GM19025 (cell line): ENCODE results near the gene DDX24.
A peak's percentile ranks its signal among the peaks of the same experiment; 100 is the strongest.

ENCODE experiments used
- ATAC-seq: cut with Tn5 transposase; IDR thresholded peaks from one replicate; pipeline ENCODE4 v1.9.1; 2021; ENCODE audit warnings: mild to moderate bottlenecking, low read depth, moderate library complexity; ENCODE audit not compliant: unreplicated experiment

Gene DDX24

GRCh38 chr14:94034886-94035285 lies 46.1 kb downstream of the DDX24 start:
- no peak for ATAC-seq

GRCh38 chr14:94031883-94032279 lies 49.1 kb downstream of the DDX24 start:
- ATAC-seq: no peak

GRCh38 chr14:94031161-94031882 lies 49.7 kb downstream of the DDX24 start:
- ATAC-seq: no peak

DNA sequence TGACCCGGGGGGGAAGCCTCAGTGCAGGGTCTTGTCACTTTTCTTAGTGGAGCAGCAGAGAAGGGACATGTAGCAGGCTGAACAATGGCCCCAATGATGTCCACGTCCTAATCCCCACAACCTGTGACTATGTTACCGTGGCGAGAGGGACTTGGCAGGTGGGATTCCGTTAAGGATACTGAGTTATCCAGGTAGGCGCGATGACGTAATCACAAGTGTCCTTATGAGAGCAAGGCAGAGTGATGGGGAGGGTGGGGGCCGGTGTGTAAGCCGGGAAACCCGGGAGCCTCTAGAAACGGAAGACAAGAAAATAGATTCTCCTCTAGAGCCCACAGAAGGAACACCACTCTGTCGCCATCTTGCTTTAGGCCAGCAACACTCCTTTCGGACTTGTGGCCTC lies 50.4 kb downstream of the DDX24 start:
- ATAC-seq: no peak

GRCh38 chr14:94029671-94030203 lies 51.3 kb downstream of the DDX24 start:
- ATAC-seq: no peak

DNA sequence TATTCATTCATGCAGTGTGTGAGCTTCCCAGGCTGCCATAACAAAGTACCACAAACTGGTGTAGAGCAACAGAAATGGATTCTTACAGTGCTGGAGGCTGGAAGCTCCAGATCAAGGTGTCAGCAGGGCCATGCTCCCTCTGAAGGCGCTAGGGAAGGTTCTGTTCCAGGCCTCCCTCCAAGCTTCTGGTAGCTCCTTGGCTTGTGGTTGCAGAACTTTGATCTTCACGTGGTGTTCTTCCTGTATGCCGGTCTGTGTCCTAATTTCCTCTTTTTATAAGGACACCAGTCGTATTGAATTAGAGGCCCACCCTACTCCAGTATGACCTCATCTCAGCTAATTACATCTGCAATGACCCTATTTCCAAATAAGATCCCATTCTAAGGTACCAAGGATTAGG lies 51.7 kb downstream of the DDX24 start:
- no peak for ATAC-seq

GRCh38 chr14:94028450-94028826 lies 52.6 kb downstream of the DDX24 start:
- ATAC-seq: no peak

GRCh38 chr14:94027566-94028449 lies 53.2 kb downstream of the DDX24 start:
- ATAC-seq: no peak

DNA sequence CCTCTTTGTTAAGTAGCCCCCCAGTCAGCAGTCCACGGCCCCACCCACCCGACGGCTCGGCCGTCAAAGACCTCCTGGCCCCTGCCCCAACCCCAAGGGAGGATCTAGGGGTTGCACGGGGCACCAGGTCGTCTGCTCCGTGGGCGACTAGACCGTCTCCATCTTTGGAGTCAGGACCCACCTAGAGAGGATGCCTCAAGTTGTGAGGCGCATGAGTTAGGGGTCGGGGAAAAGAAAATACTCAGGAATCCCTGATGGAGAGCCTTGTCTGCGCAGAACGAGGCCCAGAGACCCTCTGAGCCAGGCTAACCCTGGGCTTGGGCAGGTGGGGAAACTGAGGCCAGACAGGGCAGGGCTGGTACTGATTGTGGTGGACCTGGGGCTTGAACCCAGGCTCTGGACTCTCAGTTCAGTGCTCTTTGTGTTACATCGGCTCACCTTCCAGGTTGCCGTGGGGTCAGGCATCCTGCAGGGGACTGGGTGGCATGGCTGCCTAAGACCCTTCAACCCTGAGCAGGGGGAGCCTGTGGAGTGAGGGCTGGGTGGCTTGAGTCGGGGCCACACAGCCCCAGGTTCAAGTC lies 54.0 kb downstream of the DDX24 start:
- ATAC-seq: no peak

DNA sequence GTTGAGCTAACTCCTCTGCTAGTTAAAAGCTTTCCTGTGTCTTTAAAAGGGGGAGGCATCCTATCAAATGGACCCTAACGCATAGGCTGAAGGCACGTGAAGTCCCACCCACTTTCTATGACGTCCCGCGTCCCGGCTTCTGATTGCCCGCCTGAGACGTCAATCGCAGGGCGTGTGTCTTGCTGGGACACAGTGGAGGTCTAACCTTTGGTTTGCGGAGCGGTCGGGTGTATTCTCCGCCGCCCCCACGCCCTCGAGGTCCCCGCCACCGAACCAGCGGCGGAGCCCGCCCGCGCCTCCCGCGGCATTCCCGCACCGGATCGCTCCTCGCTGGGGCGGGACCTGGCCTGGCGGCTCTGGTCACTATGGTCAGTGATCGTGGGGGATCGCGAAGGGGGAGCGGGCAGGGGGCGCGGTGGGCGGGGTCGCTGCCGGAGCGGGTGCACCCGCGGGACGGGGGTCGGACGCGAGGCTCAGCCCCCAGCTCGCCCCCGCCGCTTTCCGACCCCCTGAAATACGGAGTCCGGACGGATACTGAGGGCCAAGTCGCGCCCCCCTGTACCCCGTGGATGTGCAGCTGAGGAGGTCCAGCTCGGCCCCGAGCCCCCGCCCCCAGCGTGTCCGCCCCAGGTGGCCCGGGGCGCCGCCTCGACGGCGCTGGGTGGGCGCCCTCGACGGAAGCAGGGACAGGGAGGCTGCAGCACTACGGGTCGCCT lies 54.7 kb downstream of the DDX24 start, which contains the start of gene OTUB2:
TSS of gene OTUB2 (plus strand) at position 168 of the 716 bp plus-strand sequence. CDS start at position 366, 198 bp downstream.
- peak; percentile 99 for ATAC-seq

- ATAC-seq: no peak
These were observed 55.3 kb downstream of the DDX24 start for GRCh38 chr14:94025720-94026119.

DNA sequence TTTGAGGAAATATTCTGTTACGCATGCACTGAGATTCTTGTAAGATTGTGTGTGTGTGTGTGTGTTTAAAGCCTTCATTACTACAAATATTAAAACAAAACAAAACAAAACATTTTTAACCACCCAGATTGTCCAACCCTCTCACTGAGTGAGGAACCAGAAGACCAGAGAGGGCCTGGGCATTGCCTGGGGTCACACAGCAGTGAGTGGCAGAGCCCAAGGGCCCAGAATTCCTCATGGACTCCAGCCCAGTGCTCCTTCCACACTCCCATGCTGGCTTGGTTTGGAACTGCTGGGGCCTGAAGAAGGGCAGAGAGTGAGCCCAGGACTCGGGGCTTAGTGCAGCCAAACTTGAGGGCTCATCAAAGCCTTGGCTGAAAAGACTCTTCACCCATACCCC lies 56.5 kb downstream of the DDX24 start:
- ATAC-seq: no peak

- ATAC-seq: no peak
These were observed 58.2 kb downstream of the DDX24 start for GRCh38 chr14:94022532-94023411.

DNA sequence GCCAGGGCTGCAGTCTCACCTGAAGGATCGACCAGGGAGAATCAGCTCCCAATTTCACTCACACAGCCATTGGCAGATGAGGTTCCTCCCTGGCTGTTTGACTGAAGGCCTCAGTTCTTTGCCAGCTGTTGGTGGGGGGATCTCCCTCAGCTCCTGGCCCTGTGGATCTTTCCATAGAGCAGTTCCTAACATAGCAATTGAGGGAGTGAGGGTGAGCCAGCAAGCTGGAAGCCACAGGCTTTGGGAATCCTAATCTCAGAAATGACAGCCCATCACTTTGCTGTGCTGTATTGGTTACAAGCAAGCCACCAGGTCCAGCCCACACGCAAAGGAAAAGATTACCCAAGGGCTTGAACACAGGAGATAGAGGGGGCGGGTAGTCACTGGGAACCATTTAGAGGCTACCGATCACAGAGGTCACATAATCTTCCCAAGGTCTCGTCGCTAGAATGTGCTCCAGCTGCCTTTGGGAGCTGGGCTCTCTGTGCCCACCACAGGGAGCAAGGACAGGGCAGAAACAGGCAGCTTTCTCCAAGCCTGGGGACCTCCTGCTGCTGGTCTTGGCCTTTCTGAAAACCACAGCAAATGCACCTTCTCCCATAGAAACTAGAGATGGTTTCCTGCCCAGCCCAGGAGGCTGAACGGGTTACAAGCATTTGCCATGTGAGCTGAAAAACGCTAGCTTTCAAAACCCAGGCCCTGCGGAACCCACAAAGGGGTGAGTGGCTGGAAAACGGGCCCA lies 59.4 kb downstream of the DDX24 start:
- no peak for ATAC-seq

GRCh38 chr14:94021001-94021400 lies 60.0 kb downstream of the DDX24 start:
- no peak for ATAC-seq

DNA sequence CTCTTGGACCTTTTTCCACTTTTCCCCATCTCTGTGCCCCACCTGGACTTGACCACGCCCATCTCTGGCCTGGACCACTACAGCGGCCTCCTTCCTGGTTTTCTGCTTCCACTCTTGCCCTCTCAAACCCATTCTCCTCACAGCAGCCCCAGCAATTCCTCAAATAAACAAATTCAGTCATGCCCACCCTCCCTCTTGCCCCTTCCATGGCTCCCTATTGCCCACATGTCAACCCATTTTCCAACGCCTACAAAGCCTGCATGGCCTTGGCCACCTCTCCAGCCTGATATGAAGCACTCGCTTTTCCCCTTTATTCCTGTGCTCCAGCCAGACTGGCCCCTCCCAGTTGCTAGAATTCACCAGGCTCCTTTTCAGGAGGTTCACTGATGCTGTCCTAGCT lies 60.7 kb downstream of the DDX24 start:
- no peak for ATAC-seq

DNA sequence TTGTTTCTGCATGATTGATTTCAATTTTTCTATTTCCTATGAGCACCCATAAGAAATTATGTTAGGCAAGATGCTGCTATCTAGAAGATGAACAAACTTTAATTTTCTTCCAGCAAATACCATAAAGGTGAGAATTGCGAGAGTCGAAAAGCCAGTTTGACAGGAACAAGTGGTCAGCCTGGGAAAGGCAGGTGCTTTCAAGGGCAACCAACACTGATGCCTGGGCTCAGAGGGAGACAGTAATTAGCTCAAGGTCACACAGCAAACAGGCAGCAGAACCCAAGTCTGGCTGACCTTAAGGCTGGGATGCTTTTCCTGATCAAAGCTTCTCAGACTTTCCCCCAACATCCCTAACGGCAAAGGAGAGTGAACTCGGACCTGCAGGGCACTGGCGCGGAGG lies 61.7 kb downstream of the DDX24 start:
- no peak for ATAC-seq

DNA sequence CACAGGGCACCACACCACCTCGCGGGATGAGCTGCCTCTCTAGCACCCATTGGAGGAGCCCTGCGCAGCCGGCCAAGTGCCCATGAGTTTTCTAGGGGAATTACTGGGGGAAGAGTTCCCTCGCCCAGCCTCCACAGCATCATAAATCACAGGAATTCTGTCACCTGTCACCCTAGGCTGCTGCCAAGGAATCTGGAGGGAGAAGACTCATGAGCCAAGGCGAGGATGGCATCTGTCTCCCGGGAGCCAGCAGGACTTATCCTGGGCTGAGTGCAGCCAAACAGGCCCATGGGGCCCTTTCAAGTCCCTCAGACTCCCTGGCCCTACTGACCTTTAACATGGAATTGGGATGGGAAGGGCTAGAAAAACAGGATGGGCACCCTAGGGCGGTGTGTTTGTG lies 62.7 kb downstream of the DDX24 start:
- ATAC-seq: no peak

DNA sequence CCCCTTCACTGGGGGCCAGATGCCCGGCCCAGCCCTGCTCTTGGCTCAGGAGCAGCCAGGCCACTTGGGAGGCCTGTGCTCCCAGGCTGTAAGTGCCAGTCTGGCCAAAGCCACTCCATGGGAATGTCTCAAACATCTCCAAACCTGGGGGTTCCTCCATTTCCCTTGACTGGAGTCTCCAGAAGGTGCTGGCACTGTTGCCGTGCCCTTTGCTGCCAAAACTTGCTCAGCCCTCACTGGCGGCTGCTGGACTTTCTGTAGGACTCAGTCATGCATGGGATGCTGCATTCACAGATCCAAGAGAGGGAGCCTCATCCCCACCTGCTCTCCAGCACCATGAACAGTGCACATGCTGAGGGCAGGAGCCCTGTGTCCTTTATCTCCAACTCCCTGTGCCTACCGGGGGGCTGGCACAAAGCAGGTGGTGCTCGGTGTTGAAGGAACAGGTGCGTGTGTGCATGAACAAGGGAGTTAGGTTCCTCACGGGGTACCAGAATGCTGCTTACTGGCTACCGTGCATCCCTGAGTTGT lies 64.5 kb downstream of the DDX24 start:
- ATAC-seq: no peak
